ENCODE measurements around the gene CSPG4.

GRCh38 chr15:75656813-75657212, 55.8 kb downstream of the CSPG4 start:
- no peak for TF ChIP-seq LRRFIP1 (CRISPR knock-in tag; conservative IDR thresholded peaks at IDR 0.05)
- no peak for TF ChIP-seq ATF1 (CRISPR knock-in tag; IDR thresholded peaks at IDR 0.05)
- TF ChIP-seq ZFP91 (CRISPR knock-in tag; IDR thresholded peaks at IDR 0.05; ENCODE audit: borderline replicate concordance): no peak
- no peak for TF ChIP-seq ZZZ3 (CRISPR knock-in tag; IDR thresholded peaks at IDR 0.05; ENCODE audit: borderline replicate concordance)
- TF ChIP-seq CTCF (CRISPR knock-in tag; IDR thresholded peaks at IDR 0.05): no peak
- no peak for TF ChIP-seq POLR2A (IDR thresholded peaks at IDR 0.05; ENCODE audit: insufficient read depth in 1 of 2, low read depth in 2 of 2, low read length in 2 of 2)

All from HepG2 (cell line).